HG03520 (cell line): ENCODE data around the gene MPEG1.

Experiments used
- ATAC-seq: cut with Tn5 transposase; IDR thresholded peaks from one replicate; pipeline ENCODE4 v1.9.1; 2021; ENCODE audit warnings: mild to moderate bottlenecking, moderate library complexity; ENCODE audit not compliant: unreplicated experiment

Gene MPEG1

DNA sequence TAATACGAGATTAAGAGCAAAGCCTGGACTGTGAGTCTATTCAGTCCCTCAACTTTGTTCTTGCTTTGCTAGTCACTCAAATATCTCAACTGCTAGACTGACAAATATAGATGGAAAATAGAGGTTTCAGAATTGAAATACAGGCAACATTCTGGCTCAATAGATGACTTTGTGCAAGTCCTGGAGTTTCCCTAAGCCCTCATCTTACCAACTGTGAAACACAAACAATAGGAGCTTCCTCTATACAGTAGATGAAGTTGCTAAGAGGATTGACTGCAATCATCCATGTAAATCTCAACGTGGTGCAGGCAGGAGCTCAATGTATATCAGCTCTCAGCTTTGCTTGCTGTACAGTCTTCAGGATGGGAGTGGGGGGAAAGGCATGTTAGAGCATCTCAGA lies 6.2 kb upstream of the MPEG1 start:
- ATAC-seq = no peak

DNA sequence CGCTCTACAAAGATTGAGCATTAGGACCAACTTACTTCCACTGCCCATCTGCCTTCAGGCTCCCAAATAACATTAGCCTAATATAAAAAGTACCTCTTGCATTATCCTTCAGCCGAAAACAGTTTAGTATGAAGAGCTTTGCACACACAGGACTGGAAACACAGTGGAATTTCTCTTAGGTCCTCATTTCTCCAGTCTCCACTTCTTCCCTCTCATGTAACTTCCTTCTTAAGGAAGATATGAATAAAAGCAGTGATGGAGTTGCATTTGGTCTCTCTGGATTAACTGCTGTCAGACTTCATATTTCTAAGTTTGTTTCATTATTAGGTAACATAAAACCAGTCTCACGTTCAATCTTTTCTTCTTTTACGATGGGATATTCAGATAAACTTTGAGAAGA lies 5.6 kb upstream of the MPEG1 start:
- no peak for ATAC-seq

GRCh38 chr11:59216641-59217564 lies 4.2 kb upstream of the MPEG1 start:
- peak; percentile 87 for ATAC-seq

GRCh38 chr11:59214141-59214893 lies 1.6 kb upstream of the MPEG1 start:
- ATAC-seq = no peak

DNA sequence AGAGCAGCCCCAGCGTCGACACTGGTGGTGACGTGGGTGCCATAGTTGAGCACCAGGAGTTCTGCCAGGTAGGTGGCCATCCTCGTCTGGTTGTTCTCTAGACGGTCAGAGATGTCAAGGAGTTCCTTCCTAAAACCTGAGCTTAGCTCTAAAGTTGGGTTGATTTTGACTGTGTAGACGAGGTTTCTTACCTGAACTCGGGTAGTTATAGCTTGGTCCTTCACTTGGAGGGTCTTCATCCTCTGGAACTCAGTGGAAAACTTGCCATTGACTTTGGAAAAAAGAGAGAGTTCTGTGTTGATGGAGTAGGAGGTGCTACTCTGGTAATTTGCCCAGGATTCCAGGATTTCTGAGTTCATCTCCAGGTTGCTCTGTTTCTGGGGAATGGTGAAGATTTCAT lies 505 bp downstream of the MPEG1 start:
- ATAC-seq = no peak

DNA sequence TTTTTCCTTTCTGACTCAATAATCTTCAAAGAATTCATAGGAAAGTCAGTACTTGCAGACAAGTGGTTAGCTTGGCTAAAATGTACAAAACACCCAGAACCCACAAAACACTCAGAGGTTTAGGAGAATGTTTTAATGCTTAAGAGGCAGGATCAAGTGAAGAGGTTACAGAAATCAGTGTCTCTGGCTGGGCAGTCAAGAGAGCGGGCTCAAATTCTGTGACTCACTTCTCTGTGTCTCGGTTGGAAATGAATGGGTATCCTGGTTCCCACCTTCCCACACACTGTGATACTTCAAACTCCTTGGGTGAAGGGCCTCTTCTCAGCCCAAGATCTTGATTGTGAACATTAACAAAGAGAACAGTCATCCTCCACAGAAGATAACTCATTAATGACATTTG lies 3.8 kb downstream of the MPEG1 start:
- ATAC-seq = no peak

DNA sequence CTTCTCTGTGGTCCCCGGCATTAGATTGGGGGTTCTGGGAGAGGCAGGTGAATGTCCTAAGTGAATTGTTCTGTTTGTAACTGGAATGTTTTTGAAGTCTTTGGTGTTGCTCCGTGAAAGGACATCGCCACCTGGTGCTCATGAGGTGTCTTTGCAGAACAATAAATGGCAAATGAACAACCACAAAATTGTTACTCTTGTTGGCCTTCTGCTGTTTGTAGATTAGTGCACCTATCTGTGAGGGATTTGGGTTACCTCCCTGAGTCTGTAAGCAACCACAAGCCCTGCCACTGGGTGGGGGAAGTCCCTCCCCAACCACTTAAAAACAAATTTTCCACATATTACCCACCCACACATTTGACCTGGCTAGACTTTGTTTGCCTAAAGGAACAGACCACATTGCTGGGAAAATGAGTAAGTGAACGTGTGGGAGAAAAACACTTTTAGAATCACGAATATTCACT lies 4.7 kb downstream of the MPEG1 start:
- ATAC-seq = peak; percentile 81

GRCh38 chr11:59206635-59207034 lies 6.1 kb downstream of the MPEG1 start:
- ATAC-seq = no peak

DNA sequence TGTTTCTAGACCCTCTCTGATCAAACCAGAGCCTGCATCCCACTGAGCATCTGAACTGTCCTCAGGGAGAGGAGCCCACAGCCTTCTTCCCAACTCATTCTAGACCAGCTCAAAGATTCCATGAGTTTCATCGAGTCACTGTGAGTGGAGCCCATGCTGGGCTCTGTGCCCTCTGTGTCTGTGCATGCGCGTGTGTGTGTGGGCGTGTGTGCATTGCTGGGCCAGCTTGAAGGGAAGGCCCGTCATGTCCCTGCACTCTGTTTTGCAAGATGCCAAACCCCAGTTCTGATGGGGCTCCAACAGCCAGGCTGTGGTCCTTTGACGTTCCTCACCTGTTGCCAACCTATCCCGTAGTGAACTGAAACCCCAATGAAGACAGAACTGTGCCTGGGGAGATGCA lies 7.1 kb downstream of the MPEG1 start:
- no peak for ATAC-seq

DNA sequence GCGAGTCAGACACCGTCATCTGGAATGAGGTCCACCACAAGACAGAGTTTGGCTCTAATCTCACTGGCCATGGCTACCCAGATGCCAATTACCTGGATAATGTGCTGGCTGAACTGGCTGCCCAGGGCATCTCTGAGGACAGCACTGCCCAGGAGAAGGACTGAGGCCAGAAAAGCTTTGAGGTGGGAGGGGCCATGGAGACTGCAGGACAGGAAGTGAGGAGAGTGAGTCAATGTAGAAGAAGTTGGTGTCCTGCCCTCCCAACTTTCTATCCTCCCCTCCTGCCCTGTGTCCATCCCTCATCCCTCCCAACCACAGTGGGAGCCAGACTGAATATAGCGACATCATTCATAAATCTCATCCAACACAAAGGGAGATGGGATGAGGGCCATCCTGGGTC lies 8.0 kb downstream of the MPEG1 start:
- ATAC-seq = no peak

DNA sequence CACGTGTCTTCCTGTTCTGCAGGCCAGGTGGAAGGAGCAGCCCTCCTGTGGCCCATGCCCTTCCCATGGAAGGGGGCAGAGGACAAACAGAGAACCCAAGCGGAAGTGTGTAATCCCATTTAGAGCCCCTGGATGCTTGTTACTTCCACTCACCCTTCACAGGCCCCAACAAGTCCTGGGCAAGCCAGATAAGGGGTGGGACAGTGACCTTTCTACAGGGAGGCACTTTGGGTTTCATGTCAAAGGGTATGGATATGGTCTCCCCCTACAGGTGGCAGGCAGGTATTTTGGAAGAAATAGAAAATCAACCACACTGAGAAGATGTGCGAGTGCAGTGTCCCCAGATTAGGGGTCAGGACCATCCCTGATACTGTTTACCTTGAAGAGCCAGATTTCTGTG lies 11.4 kb downstream of the MPEG1 start:
- no peak for ATAC-seq

DNA sequence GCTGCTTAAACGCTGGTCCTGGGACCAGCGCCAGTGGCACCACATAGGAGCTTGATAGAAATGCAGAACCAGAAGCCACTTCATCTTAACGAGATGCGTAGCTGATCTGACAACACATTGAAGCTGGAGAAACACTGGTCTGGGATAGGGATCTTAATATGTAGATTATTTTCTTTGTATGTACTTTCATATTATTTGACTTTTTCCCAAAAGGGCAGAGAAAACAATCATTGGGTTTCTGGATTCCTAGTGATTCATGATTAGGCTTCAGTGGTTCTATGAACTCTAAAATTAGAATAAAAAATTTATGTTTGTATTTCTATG lies 12.3 kb downstream of the MPEG1 start:
- ATAC-seq = no peak

- no peak for ATAC-seq
Observed at GRCh38 chr11:59199546-59200422, 12.9 kb downstream of the MPEG1 start.

DNA sequence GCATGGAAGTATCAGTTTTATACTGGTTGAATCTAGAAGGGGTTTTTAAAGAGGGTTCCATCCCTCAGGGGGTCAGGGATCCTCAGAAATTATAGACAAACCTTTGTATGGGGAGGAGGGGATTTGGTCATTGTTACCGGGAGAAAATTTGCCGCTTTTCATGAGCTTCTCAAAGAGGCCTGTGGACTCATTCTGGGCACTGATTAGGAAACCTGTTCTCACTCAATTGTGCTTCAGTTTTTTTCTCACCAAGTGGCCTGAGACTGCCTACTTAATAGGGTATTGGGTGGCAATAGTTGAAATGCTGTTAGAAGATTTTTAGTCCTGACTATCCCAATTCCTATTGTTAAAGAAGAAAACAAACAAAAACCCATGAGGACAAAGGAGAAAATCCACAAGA lies 14.0 kb downstream of the MPEG1 start:
- ATAC-seq = no peak

DNA sequence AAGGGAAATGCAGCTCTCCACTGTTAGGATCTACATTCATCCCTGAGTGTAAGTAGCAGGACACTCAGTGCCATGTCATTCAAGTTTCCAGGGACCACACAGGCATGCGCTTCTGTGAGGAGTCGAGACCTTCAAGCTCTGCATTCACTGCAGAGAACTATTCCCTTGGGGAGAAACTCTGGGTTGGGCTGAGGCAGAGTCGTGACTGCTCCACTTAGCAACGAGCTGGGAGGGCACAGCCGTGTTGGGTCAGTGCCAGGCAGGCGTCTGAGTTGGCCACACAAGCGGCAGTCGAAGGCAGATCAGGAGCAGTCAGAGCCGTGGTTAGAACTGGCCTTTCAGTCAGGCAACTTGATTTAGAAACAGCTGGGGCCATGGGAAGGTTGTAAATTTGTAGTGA lies 14.7 kb downstream of the MPEG1 start:
- ATAC-seq = no peak

DNA sequence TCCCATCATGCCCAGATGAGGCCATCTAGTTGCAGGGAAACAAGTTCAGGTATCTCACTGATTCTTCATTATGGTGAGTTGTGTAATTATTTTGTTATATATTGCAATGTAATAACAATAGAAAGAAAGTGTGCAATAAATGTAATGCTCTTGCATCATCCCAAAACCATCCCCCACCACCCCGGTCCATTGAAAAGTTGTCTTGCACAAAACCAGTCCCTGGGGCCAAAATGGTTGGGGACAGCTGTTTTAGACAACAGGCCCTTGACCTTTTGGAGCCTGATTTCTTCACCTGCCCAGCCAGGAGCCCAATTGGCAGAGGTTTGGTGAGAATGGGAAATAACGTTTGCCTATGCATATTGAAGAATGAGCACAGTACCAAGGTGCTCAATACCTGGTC lies 15.9 kb downstream of the MPEG1 start:
- ATAC-seq = no peak

- no peak for ATAC-seq
Observed at GRCh38 chr11:59195586-59195985, 17.1 kb downstream of the MPEG1 start.

DNA sequence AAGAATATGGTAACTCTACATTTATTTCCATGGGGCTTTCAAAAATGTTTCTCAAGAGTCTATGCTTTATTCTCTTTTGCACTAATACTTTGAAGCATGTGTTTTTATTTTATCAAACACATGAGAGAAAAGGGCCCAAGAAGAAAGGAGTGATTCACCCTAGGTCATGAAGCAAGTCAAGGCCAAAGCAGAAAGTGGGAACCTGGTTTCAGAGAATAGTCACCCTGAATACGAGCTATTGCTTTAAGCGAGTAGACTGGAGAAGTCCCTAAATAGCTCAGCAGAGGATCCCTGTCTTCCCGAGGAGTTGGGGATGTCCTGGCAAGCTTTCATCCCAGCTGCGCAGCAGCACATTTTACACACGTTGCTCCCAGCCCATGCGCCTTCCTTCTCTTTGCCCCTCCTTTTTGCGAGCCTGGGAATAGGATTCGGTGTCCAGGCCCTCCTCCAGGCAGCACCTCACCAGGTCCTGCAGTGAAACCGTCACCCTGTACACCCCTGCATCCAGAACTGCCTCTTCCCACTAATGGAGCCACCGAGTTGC lies 19.1 kb downstream of the MPEG1 start:
- no peak for ATAC-seq

DNA sequence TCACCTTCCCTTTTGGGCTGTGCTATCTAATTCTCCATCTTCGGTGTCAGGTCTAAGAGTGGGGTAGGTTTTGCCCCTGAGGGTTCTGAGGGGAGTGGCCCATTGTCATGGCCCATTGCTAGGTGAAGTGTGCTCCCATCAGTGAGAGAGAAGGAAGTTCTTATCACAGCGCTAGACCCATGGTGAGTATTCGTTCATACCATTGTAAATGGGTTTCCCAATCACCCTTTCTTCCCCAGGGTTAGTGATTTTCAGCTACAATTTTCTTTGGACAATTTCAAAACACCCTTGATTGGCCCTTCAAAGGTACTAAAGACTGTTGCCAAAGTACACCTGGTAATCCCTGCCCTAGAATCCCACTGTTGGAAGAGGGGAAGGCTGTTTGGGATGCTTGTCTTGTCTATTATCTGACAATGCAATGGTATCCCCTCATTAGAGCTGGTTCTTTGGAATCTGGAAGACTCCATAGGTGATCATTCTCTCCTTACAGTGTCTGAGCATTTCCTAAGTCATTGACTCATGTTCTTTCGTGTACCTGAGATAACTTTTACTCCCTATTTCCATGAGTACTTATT lies 20.2 kb downstream of the MPEG1 start:
- ATAC-seq = no peak

DNA sequence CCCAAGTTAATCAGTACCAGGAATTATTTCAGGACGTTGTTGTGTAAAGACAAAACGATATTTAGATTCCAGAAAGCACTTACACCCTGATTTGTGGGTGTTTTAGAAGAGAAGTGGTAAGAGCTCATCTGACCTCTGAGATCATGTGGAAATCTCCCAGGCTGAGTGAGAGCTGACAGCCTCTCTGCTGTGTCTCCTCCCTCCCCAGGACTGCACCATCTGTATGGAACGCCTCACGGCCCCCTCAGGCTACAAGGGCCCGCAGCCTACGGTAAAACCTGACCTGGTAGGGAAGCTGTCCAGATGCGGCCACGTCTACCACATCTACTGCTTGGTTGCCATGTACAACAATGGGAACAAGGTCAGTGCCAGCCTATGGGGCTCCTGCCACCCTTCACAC lies 20.8 kb downstream of the MPEG1 start:
- no peak for ATAC-seq

DNA sequence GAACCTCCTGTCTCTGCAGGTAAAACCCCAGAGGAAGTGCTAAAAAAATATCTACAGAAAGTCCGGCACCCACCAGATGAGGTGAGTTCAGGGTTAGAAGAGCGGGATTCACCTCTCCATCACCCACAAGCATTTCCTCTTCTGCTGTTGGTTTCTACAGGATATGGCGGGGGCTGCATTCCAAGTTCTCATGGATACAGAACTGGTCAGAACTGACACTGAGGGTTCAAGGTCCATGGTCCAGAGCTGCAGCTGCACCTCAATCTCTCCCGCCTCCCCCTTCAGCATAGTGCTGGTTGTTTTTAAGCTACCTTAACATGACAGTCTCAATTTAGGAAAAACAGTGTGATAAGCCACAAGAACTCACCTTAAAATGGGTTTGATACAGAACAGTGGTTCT lies 21.6 kb downstream of the MPEG1 start:
- no peak for ATAC-seq
